K562 treated with DMSO at 1 percent for 24 hours (cell line): ENCODE data around the gene CHAC2. TPM values are rescaled to one million over a fixed set of nuclear protein-coding genes. Genes with fewer than 3 reads are reported as not detected.

Experiments used
- total RNA-seq: library from RNA; unstranded; fragments of 300-600 nt; gene quantifications from 2 replicates; pipeline ENCODE4 v1.2.3, GENCODE V29; 2022; ENCODE audit warnings: low read depth; ENCODE audit not compliant: insufficient read depth

Gene CHAC2
- total RNA-seq: 6.1 and 8.7 TPM in 2 replicates

GRCh38 chr2:53767405-53768241 lies at the start of gene CHAC2:
Gene CHAC2, plus strand, starts transcription at chr2:53767804. Its CDS starts 83 bp downstream, at chr2:53767887.

GRCh38 chr2:53786705-53787613 lies 19.4 kb downstream of the CHAC2 start, which contains the start of the genes ASB3 and ERLEC1:
Gene ASB3, minus strand, starts transcription at chr2:53786953. Its CDS starts 21,381 bp downstream, at chr2:53765572.
Gene ERLEC1, plus strand, starts transcription at chr2:53787044. Its CDS starts 167 bp downstream, at chr2:53787211.

Other genes with a start within 250 kb of the CHAC2 start
- 8.8 and 11.0 TPM in 2 replicates for gene ASB3, start 19.1 kb downstream of the CHAC2 start, total RNA-seq
- gene ERLEC1, start 19.2 kb downstream of the CHAC2 start, total RNA-seq: 25.0 and 27.2 TPM in 2 replicates
- 1.3 and 1.6 TPM in 2 replicates for gene GPR75, start 92.2 kb downstream of the CHAC2 start, total RNA-seq
- 28.3 and 35.7 TPM in 2 replicates for gene PSME4, start 203.2 kb downstream of the CHAC2 start, total RNA-seq